ENCODE results near the gene CD74. TPM values are rescaled to one million over a fixed set of nuclear protein-coding genes. Genes with fewer than 3 reads are reported as not detected.

CD74 gene
- total and polyA plus RNA-seq, 2 of the 13 experiments (the other 11 are each of a cell fraction or from before 2014, with no cell fraction given) = 34.1 to 84.4 TPM

GRCh38 chr5:150413176-150413901 is 629 bp upstream of the CD74 start (continued):
- TF ChIP-seq SNAPC4 (CRISPR knock-in tag; IDR thresholded peaks at IDR 0.05) = 0 out of 2 replicates have a peak, but pooled peaks have one; percentile 32
- no peak for TF ChIP-seq YY1 (IDR thresholded peaks at IDR 0.05; ENCODE audit: insufficient read depth, insufficient replicate concordance, low read depth, low read length)
- 0 out of 2 replicates have a peak, but pooled peaks have one; percentile 32 for TF ChIP-seq ZNF224 (CRISPR knock-in tag; IDR thresholded peaks at IDR 0.05)
- TF ChIP-seq ZNF629 (CRISPR knock-in tag; conservative IDR thresholded peaks at IDR 0.05) = peak; percentile 90
- TF ChIP-seq CCDC6 (CRISPR knock-in tag; IDR thresholded peaks at IDR 0.05) = no peak
- peak; percentile 41 for TF ChIP-seq RFXAP (CRISPR knock-in tag; IDR thresholded peaks at IDR 0.05; ENCODE audit: borderline replicate concordance)
- TF ChIP-seq TFDP2 (CRISPR knock-in tag; IDR thresholded peaks at IDR 0.05) = 0 out of 2 replicates have a peak, but pooled peaks have one; percentile 4
- peak; percentile 25; the same call in 1 of the 2 replicates for TF ChIP-seq ATF1 (CRISPR knock-in tag; IDR thresholded peaks at IDR 0.05)

All from HepG2 (cell line).